HG02588 (cell line): ENCODE data around the gene JARID2.

Source experiments
- ATAC-seq: cut with Tn5 transposase; IDR thresholded peaks from one replicate; pipeline ENCODE4 v1.9.1; 2021; ENCODE audit warnings: mild to moderate bottlenecking, moderate library complexity; ENCODE audit not compliant: unreplicated experiment

Gene JARID2

DNA sequence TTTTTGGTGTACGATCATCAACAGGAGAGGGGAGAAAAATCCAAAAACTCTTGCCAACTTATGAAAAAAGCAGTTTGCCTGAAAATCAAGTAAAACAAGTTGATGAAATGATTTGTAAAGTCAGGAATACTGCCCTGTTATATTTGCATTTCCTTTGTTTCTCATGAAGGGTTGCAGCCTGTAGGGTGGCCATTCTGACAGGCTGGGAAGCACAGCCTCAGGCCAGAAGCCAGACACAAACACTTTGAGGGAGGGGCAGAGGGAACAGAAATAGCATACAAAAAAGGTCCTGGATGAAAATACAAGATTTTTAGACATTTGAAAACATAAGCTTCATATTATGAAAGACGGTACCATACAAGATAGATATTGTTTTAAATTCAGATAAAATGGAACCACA is 307.2 kb downstream of the JARID2 start:
- no peak for ATAC-seq

- ATAC-seq: no peak
Measured at GRCh38 chr6:15553736-15554294, 307.9 kb downstream of the JARID2 start.

- no peak for ATAC-seq
Measured at GRCh38 chr6:15554728-15555100, 308.8 kb downstream of the JARID2 start.

DNA sequence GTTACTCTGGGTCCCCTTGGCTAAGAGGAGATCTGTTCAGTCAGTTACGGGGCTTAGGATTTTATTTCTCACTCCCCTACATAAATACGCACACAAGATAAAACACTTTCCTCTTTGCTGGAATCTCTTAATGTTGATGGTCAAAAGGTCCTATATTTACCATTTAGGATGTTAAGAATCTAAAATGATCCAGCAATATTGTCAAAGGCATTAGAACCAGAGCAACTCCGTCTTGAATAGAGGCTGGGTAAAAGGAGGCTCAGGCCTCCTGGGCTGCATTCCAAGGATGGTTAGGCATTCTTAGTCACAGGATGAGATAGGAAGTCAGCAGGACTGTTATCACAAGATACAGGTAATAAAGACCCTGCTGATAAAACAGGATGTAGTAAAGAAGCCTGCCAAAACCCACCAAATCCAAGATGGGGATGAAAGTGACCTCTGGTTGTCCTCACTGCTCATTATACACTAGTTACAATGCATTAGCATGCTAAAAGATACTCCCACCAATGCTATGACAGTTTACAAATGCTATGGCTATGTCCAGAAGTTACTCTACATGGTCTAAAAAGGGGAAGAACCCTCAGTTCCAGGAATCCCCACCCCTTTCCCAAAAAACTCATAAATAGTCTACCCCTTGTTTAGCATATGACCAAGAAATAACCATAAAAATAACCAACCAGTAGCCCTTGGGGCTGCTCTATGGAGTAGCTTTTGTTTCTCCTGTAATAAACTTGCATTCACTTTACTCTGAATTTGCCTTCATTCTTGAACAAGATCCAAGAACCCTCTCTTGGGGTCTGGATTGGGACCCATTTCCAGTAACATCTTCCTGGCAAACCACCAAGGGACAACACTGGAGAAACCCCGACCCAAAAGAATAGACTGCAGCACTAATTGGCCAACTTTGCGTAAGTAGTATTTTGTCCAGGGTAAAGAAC is 309.5 kb downstream of the JARID2 start:
- no peak for ATAC-seq

DNA sequence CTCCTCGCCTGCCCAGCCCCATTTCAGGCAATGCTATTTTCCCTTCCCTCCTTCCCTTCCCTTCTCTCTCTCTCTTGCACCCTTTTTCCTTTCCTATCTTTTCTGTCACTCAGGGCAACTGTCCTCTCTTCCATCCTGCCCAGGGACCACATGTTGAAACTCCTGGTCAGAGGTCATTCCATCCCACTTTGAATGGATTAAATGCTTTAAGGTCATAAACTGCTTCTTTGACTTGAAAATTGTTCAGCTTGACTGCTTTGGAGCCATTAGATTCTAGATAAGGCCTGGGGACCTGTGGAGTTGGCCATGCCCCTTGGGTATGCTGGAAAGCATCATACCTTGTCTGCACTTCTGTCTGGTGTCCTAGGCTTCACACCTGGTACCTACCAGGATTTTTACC is 310.8 kb downstream of the JARID2 start:
- no peak for ATAC-seq

- ATAC-seq: no peak
Measured at GRCh38 chr6:15557174-15557573, 311.3 kb downstream of the JARID2 start.

GRCh38 chr6:15560713-15561112 is 314.8 kb downstream of the JARID2 start:
- no peak for ATAC-seq

DNA sequence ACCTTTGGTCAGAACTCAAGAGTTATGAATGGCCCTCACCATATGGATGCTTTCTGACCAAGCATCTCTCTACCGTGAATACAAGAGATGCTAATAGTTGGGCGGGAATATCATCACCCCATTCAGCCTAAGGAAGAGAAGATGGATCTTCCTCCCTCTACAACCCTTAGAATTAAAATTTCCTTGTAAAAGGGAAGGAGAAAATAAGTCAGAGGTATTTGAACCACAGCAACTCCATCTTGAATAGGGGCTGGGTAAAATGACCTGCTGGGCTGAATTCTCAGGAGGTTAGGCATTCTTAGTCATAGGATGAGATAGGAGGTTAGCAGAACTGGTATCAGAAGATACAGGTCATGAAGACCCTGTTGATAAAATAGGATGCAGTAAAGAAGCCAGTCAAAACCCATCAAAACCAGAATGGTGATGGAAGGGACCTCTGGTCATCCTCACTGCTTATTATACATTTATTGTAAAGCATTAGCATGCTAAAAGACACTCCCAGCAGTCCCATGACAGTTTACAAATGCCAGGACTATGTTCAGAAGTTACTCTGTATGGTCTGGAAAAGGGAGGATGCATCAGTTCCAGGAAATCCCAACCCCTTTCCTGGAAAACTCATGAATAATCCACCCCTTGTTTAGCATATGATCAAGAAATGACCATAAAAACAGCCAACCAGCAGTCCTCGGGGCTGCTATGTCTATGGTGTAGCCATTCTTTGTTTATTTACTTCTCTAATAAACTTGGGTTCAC is 315.8 kb downstream of the JARID2 start:
- ATAC-seq: no peak

DNA sequence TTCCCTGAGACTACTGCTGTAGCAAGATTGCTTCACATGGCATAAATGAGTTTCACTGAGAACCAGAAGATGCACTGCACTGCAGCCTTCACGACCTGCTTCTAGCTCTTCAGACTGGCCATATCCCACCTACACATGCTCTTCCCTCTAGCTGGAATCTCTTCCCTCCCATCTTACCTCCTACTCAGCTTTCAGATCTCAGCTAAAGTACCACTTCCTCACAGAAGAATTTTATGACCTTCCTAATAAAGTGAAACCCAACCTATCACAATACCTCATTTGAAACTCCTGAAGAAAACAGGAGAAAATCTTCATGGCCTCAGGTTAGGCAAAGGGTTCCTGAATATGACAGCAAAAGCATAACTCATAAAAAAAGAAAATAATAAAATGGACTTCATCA is 317.1 kb downstream of the JARID2 start:
- ATAC-seq: no peak

GRCh38 chr6:15569035-15569995 is 323.4 kb downstream of the JARID2 start:
- no peak for ATAC-seq

GRCh38 chr6:15570171-15570570 is 324.3 kb downstream of the JARID2 start:
- ATAC-seq: no peak
